ENCODE measurements around the gene FERMT1. TPM values are rescaled to one million over a fixed set of nuclear protein-coding genes. Genes with fewer than 3 reads are reported as not detected.

The FERMT1 gene
- total RNA-seq, 1 experiment from 2014 or later, result 0.95 TPM

GRCh38 chr20:6164421-6165341, 41.9 kb upstream of the FERMT1 start:
- TF ChIP-seq REST (IDR thresholded peaks at IDR 0.05; ENCODE audit: insufficient read depth in 1 of 2, low read depth in 2 of 2, low read length in 1 of 2) (no peak), POLR2AphosphoS5 (IDR thresholded peaks at IDR 0.05; ENCODE audit: low read depth, low read length) (no peak)
- CTCF ChIA-PET, result no interaction called here
- POLR2A ChIA-PET, result no interaction called here
- Histone ChIP-seq H3K4me3 (ENCODE audit: low read depth in 2 of 2, low read length in 2 of 2) (no peak overlapping the region), H3K4me1 (ENCODE audit: control insufficient read depth, insufficient read depth, low read length) (no peaks in the 10 kb centered on the region), H3K9me3 (ENCODE audit: control insufficient read depth, insufficient read depth, low read depth, low read length) (no peaks in the 10 kb centered on the region), H3K27ac (ENCODE audit: low read length) (no peak overlapping the region), H3K36me3 (ENCODE audit: control insufficient read depth, insufficient read depth, low read length) (no peaks in the 10 kb centered on the region), H3K27me3 (ENCODE audit: control insufficient read depth, insufficient read depth, low read length) (0 out of 2 replicates have a peak, but pooled peaks cover 3% of the 10 kb centered on the region)
- BruUV-seq (replicated peaks), result no TSS peak
- in situ Hi-C loops (cut with HindIII; ENCODE audit: low pct_unique_long_range_greater_than_20kb, low sequenced_read_pairs), result no loop called here
- ATAC-seq (no peak), DNase-seq (ENCODE audit: low read depth, low spot score) (no peak)
- intact Hi-C loops (cut with micrococcal nuclease; ENCODE audit: unreplicated experiment), result no loop called here

GRCh38 chr20:6160736-6161135, 37.9 kb upstream of the FERMT1 start:
- H3K4me3 ChIP-seq (ENCODE audit: low read depth in 2 of 2, low read length in 2 of 2), result no peak overlapping the region
- no peak overlapping the region for H3K27ac ChIP-seq (ENCODE audit: low read length)
- ChIA-PET CTCF (no interaction called here), POLR2A (no interaction called here)
- no peaks in the 10 kb centered on the region for H3K36me3 ChIP-seq (ENCODE audit: control insufficient read depth, insufficient read depth, low read length)
- H3K27me3 ChIP-seq (ENCODE audit: control insufficient read depth, insufficient read depth, low read length), result 0 out of 2 replicates have a peak, but pooled peaks cover 3% of the 10 kb centered on the region
- intact Hi-C loops (cut with micrococcal nuclease; ENCODE audit: unreplicated experiment), result no loop called here
- TF ChIP-seq TCF7L2 (IDR thresholded peaks at IDR 0.05; ENCODE audit: low read depth, low read length), result no peak
- TF ChIP-seq CTCF (IDR thresholded peaks at IDR 0.05), result no peak
- no peak for TF ChIP-seq POLR2AphosphoS5 (IDR thresholded peaks at IDR 0.05; ENCODE audit: low read depth, low read length)
- no peak for TF ChIP-seq REST (IDR thresholded peaks at IDR 0.05; ENCODE audit: insufficient read depth in 1 of 2, low read depth in 2 of 2, low read length in 1 of 2)
- no peak for TF ChIP-seq SIN3A (IDR thresholded peaks at IDR 0.05; ENCODE audit: borderline replicate concordance, insufficient read depth, low read depth, low read length)
- no peak for DNase-seq (ENCODE audit: low read depth, low spot score)
- no TSS peak for BruUV-seq (replicated peaks)
- H3K9me3 ChIP-seq (ENCODE audit: control insufficient read depth, insufficient read depth, low read depth, low read length), result no peaks in the 10 kb centered on the region
- in situ Hi-C loops (cut with HindIII; ENCODE audit: low pct_unique_long_range_greater_than_20kb, low sequenced_read_pairs), result no loop called here
- no peaks in the 10 kb centered on the region for H3K4me1 ChIP-seq (ENCODE audit: control insufficient read depth, insufficient read depth, low read length)
- no peak for ATAC-seq
